Suprapubic skin (tissue), 3 donors: Measurements from ENCODE around the gene PITPNM3.

Source experiments
- POLR2A ChIP-seq, 2 donors: fragments of 450-650 bp; IDR thresholded peaks; one replicate each; pipeline ENCODE4 v1.6.1; 2017; ENCODE audit warnings: antibody characterized with exemption in 2 of 2, mild to moderate bottlenecking in 2 of 2, moderate library complexity in 2 of 2
- TF ChIP-seq, protein P1 (sequence below), 2 donors: fragments of 200-600 bp in 1 of 2; fragments of 450-650 bp in 1 of 2; sonication (generic) in 1 of 2; IDR thresholded peaks; one replicate each; pipeline ENCODE4 v1.5.1; 2016 to 2019; ENCODE audit warnings: antibody characterized with exemption in 2 of 2, mild to moderate bottlenecking in 1 of 2, moderate library complexity in 1 of 2

DNA sequence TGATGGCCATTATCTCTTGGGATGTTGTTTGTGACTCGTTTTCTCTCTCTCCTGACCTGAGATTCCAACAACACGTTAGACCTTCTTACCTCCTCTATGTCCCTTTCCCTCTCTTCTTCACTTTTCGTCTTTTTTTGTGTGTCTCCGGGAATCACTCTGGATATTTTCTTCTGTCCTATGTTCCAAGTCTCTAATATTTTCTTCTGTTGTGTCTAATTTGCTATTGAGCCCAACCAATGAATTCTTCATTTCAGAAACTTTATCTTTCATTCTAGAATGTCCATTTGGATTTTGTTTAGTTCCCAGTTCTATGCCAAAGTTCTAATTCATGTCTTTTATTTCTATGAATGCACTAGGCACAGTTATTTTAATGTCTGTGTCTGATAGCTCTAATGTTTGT lies 27.1 kb upstream of the PITPNM3 start:
- TF ChIP-seq POLR2A (IDR thresholded peaks at IDR 0.05) = no peak
- TF ChIP-seq, protein P1, sequence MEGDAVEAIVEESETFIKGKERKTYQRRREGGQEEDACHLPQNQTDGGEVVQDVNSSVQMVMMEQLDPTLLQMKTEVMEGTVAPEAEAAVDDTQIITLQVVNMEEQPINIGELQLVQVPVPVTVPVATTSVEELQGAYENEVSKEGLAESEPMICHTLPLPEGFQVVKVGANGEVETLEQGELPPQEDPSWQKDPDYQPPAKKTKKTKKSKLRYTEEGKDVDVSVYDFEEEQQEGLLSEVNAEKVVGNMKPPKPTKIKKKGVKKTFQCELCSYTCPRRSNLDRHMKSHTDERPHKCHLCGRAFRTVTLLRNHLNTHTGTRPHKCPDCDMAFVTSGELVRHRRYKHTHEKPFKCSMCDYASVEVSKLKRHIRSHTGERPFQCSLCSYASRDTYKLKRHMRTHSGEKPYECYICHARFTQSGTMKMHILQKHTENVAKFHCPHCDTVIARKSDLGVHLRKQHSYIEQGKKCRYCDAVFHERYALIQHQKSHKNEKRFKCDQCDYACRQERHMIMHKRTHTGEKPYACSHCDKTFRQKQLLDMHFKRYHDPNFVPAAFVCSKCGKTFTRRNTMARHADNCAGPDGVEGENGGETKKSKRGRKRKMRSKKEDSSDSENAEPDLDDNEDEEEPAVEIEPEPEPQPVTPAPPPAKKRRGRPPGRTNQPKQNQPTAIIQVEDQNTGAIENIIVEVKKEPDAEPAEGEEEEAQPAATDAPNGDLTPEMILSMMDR (IDR thresholded peaks at IDR 0.05) = no peak
